Stimulated activated CD8-positive, alpha-beta memory T cell treated with anti-CD3 and anti-CD28 coated beads, Interleukin-2, amount 100 ng/mL, for 1 hour (primary cell): ENCODE results near the gene APCDD1.
A peak's percentile ranks its signal among the peaks of the same experiment; 100 is the strongest.
"Not testable (repeated sequence)": the region's sequence is repeated elsewhere in the genome, so short reads cannot be mapped to it uniquely, and the experiment has no call there.

Experiments used
- DNase-seq, 2 donors: peaks; one replicate each; pipeline ENCODE4 v3.0.0-alpha.2; 2020; ENCODE audit warnings: low read depth in 2 of 2

APCDD1 gene

GRCh38 chr18:10490401-10491165 is 36.1 kb downstream of the APCDD1 start:
- peak; percentile 5 to 20 for DNase-seq

- DNase-seq = no peak
Observed at GRCh38 chr18:10495936-10496335, 41.5 kb downstream of the APCDD1 start.

- DNase-seq = no peak
Observed at GRCh38 chr18:10497206-10497749, 42.8 kb downstream of the APCDD1 start.

GRCh38 chr18:10499230-10499629 is 44.8 kb downstream of the APCDD1 start:
- DNase-seq = no peak

GRCh38 chr18:10500038-10500437 is 45.6 kb downstream of the APCDD1 start:
- no peak for DNase-seq

- DNase-seq = no peak
Observed at GRCh38 chr18:10504723-10505122, 50.3 kb downstream of the APCDD1 start.

DNA sequence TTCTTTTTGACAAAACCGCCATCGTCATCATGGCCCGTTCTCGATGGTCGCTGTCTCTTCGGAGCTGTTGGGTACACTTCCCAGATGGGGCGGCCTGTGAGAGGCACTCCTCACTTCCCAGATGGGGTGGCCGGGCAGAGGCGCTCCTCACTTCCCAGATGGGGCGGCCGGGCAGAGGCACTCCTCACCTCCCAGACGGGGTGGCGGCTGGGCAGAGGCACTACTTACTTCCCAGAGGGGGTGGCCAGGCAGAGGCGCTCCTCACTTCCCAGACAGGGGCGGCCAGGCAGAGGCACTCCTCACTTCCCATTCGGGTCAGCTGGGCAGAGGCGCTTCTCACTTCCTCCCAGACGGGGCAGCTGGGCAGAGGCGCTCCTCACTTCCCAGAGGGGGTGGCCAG is 51.5 kb downstream of the APCDD1 start:
- not testable (repeated sequence) for DNase-seq

- DNase-seq = no peak
Observed at GRCh38 chr18:10508591-10508990, 54.2 kb downstream of the APCDD1 start.

DNA sequence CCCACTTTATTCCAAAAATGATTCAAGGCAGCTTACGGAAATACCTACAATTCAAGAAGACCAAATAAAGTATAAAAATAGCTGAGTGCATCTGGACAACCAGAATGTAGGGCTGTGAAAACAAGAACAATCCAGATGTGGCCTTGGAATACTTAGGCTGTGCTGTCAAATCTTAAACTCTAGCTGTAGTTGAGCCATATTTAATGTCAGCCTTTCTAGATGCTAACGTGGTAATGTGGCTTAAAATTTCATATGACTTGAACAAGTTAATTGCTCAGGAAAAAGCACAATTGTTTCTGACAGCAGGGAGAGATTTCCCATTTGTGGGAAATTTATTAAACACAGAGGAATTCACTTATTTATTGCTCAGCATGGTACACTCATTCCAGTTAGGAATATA is 56.8 kb downstream of the APCDD1 start:
- no peak for DNase-seq

- no peak for DNase-seq
Observed at GRCh38 chr18:10514082-10514481, 59.6 kb downstream of the APCDD1 start.

DNA sequence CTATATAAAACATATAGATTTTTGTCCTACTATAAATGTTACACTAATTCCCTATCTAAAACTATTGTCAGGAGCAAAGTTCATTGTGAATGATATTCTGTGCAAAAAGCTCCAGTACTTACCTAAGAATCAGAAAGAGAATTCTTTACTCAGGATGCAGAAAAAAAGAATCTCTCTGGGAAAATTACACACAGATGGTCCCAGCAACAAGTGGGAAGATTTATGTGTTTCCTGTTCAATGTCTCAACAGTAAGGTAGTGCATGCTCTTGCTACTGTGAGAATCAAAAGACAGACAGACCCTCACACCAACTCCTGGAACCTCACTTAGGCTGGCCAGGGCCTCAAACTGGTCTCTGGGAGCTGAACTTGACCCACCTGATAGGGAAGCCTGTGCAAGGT is 60.2 kb downstream of the APCDD1 start:
- DNase-seq = no peak

- DNase-seq = no peak
Observed at GRCh38 chr18:10515456-10515855, 61.0 kb downstream of the APCDD1 start.

GRCh38 chr18:10516078-10516477 is 61.6 kb downstream of the APCDD1 start:
- DNase-seq = no peak

GRCh38 chr18:10518595-10519255 is 64.3 kb downstream of the APCDD1 start:
- DNase-seq = no peak

DNA sequence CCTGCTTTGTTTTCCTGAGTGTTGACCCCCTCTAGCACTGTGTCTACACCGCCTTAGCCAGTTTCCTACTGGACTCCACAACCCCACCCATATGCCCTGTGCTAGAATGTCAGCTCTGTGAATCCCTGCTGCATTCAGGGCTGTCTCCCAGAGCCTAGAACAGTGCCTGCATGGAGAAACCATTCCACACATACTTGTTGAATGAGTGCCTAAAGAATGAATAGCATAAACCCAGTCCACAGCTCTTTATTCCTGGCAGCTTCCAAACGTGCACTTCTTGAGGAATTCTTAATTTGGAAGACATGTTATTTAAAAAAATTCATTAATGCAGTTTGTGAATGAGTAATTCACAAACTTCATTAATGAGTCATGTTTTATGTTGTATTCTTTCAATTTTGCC is 64.9 kb downstream of the APCDD1 start:
- DNase-seq = no peak

DNA sequence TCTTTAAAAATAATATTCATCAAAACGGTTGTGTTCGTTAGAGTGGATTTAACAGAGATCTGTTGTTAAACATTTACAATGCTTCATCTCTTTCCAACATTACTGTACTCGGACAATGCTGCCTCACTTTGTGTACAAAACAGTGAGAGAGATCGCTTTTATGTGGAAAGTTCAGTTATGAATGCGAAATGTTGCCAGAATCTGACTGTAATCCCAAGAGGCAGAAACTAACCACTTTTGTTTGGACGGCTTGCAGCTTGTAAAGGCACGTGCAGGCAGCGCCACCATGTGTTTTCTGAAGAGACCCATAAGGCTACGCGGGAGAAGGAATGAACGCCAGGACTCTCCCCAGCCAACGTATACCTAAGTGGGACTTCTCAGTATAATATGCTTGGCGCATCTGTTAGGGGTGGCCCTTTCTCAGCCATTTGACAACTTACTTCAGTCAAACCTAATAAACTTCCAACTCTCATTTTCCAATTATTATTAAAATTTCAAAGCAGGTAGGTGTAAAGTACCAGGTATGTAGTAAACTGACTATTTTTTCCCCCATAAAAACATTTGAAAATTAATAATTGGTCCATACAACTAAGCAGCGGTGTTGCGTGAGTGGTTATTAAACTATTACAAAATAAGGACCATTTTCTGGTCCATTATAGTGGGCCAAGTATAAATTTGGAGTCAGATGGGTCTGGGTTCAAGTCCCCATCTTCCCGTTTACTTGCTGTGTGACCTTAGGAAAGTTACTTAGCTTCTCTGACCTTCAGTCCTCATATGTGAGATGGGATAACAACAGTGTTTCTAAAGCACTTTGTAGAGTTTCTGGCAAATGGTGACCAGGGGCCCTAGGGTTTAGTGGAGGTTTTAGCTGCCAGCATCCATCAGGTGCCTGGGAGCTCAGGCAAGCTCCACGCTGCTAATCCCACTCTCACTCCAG is 65.8 kb downstream of the APCDD1 start:
- DNase-seq = peak in 1 of 2 donors; percentile 20

DNA sequence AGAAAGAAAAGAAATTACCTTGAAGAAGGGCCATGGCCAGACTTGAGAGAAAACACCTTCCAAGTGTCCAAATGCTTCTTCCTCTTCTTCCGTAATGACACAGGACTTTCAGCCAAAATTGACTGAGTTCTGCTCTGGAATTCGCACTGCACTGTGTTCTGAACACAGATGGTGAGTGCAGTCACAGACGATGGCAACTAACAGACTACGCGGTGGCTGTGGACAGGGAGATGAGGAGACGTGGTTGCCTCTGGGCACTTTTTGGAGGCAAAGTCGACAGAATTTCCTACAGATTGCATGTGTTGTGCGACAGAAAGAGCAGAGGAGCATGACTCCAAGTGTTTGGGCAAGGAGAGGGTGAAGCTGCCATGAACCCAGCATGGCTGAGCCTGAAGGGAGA is 67.1 kb downstream of the APCDD1 start:
- DNase-seq = no peak

GRCh38 chr18:10522574-10522973 is 68.1 kb downstream of the APCDD1 start:
- DNase-seq = no peak

- DNase-seq = no peak
Observed at GRCh38 chr18:10523544-10523943, 69.1 kb downstream of the APCDD1 start.

DNA sequence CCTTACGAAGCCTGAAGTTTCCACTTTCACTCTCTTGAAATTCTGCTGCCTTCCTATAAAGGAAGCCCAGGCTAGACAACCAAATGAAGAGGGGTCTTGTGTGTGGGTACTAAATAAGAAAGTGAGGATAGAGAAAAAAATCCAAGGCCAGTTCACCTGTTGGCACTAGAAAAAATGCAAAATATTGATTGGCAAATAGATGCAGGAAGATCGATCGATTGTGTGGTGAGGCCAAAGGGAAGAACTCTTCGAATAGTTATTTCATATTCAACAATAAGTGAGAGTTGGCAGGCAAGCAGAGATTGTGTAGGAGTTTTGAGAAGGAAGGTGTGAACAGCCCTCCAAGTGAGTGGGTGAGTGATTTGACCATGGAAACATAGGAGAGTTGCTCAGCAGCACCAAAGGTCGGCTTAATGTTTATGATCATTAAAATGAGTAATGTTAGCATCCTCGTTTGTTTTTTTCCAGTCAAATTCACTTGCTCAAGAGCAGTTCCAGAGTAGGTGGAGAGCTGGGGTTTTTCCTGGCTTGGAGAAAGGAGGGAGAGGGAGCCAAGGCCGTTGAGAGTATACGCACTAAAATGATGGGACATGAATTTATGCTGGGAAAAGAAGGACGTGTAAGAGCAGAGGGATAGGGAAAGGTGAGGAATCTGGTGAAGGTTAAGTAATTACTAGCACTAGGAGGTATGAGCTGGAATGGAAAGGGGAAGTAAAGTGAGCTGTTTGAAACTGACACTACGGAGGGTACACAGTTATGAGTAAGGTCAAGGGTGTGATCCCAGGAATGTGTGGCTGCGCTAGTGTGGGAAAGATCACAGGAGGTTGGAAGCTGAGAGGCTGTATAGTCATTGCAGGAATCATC is 70.3 kb downstream of the APCDD1 start:
- no peak for DNase-seq

DNA sequence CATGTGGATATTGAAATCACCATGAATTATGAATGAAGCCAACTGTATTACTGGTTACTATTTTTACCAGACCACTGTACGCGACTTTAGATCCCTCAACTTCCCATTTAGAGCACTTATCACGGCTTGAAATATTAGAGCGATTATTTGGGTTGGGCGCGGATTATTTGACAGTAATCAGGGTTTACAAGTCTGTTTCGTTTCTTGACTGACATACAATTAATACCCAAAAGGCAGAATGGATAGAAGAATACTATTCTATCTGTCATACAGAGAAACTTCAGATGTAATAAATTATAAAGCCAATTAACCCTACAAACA is 70.9 kb downstream of the APCDD1 start:
- no peak for DNase-seq
